Stimulated activated CD4-positive, alpha-beta T cell treated with anti-CD3 and anti-CD28 coated beads, Interleukin-12 subunit alpha, Interleukin-12 subunit beta, amount 100 ng/mL, for 4 hours (primary cell): ENCODE data around the gene PRR29.

Experiments used
- DNase-seq: peaks from one replicate; pipeline ENCODE4 v3.0.0-alpha.2; 2020

The PRR29 gene

DNA sequence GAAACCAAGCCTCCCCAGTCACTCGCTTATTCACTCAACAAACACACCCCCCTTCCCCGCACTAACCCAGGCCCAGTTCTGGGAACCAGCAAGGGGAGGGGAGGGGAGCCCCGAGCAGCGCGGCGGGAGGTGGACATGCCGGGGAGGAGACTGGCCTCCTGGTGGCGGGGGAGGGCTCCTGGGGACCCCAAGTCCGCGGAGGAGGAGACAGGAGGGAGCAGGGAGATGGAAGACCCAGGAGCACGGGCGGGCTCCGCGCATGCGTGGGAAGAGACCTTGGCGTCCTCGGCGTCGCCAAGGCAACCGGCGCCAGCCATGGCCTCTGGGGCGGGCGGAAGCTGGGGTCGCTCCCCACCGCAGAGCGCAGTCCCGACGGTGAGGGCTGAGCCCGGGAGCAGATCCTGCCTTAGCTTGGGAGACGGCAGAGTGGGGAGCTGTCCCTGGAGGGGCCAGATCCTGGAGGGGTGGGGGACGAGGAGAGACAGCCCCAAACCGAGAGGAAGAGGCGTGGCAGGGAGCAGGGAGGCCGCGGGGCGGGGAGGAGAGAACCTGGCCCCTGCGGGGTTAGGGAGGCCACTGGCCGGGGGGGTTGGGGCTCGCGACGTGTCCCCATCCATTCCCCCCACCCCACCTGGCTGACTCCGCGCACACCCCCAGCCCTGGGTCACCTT, at the start of gene PRR29:
PRR29 (plus strand) TSS at position 302 of the 671 bp plus-strand sequence; CDS start at position 316, 14 bp downstream.
- DNase-seq = peak; percentile 66

DNA sequence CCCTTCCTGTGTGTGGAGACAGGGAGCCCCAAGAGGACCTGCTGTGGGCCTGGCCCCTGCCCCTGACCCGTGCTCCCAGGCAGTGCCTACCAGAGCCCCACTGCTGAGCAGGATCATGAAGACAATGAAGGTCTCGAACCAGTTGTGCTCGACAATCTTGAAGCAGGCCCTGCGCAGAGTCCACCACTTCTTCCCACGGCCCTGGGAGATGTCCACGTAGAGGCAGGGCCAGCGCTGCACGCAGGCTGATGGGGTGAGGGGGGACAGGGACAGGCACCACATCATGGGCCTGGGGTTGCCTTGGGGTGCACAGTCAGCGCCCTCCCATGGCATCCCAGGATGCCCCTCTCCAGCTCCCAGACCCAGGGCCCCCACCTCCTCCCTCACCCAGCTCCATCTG, 49.6 kb upstream of the PRR29 start:
- DNase-seq = no peak

DNA sequence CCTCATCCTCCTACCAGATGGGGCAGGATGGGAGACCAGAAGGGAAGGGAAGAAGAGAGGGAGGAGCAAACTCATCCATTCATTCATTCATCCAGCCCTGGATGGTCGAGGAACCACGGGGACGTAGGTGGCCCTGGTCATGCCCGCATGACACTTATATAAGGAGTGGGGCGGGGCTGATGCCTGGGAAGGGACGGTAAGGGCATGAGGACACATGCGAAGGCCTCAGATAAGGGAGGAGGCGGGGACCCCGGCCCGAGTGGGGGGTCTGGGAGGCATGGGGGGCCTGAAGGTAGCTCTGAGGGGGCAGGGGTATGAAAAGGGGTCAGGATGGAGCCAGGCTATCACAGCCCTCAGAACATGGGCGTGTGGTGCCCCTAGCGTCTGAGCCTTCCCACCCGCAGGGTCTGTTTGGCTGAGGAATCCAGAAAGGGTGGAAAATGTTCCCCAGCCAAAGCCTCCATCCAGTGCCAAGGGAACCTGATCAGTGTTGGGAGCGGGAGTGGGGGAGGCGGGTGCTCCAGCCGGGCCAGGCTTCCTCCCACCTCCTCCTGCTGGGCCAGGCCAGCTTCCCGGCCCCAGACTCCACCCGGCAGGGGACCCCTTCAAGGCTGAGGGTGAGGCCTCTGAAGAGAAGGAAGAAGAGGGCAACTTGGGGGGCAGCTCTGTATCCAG, 48.4 kb upstream of the PRR29 start:
- DNase-seq = no peak

DNA sequence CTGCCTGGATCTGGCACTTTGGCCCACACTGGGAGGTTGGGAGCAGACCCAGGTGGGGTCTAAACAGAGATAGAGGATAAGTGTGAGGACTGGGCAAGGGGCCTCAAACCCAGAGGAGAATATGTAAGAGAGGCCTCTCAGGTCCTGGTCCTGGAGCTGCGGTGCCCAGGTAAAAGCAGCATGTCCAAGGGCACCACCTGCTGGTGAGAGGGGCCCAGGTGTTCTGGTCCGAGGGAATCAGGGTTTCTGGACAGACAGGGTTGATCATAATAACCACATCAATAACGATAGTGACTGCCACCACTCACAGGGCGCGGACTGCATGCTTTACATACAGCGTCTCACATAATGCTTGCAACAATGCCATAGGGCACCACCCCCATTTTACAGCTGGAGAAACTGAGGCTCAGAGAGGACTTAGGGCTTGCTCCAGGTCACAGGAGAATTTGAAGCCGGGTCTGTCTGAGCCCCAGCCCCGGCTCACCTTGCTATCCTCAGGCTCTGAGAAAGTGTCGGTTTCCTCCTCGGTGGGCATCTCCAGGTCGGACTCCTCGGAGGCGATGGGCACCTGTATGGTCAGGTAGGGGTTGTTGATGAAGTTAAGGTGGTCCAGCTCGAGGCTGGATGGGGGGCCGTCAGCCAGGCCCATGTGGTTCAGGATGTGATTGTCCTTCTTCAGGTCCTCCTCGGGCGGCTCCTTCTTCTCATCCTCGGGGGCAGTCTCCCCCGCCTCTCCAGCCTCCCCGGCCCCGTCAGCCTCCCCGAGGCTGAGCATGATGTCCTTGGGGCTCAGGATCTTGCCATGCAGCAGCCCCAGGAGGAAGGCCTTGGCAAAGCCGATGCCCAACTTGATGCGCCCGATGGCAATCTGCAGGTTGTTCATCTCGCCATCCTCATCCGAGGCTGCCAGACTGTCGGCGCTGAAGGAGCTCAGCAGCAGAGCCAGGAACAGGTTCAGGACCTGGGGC, 46.9 kb upstream of the PRR29 start:
- DNase-seq = no peak

DNA sequence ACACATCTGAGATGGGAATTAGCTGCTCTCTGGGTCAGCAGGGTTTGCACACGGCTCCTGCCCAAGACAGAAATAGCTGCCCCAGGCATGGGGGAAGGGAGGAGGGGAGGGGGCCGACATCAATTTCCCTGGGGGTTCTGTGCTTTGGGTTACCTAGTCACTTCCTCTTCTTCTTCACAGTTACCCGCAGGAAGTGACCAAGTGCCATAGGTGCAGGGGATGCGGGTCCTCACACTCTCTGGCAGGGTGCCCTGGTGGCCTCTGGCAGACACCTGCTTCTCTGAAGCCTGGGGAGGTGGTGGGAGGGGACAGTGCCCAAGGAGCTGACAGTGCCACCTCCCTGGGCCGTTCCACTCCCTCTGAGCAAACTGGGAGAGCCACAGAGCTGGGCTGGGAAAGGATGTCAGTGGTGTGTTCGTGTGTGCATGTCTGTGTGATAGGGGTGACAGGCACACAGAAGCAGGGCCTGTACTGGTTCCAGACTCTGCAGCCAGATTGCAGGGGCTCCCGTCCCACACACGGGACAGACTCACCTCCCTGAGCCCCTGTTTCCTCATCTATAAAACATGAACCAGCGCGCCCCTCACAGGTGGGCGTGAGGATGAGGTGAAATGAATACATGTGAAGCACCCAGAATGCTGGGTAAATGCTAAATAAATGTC, 43.6 kb upstream of the PRR29 start:
- DNase-seq = no peak

DNA sequence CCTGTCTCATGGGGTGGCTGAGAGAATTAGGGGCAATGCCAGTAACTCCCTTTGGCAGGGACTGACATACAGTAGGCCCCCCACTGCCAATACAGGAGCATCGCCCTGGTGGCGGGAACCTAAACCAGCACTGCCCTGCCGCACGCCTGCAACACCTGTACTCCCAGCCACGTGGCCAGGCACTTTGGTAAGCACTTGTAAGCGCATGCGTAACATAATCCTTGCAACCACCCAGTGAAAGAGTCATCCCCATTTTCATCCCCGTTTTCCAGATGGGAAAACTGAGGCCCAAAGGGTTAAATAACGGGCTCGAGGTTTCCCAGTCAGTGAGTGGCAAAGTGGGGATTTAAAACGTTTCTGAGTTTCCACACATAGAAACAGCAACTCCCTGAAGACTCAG, 42.9 kb upstream of the PRR29 start:
- DNase-seq = no peak

- no peak for DNase-seq
Observed at GRCh38 chr17:63955791-63956190, 42.4 kb upstream of the PRR29 start.

GRCh38 chr17:63956296-63956920, 41.7 kb upstream of the PRR29 start:
- DNase-seq = no peak

GRCh38 chr17:63960006-63960405, 38.1 kb upstream of the PRR29 start:
- no peak for DNase-seq

DNA sequence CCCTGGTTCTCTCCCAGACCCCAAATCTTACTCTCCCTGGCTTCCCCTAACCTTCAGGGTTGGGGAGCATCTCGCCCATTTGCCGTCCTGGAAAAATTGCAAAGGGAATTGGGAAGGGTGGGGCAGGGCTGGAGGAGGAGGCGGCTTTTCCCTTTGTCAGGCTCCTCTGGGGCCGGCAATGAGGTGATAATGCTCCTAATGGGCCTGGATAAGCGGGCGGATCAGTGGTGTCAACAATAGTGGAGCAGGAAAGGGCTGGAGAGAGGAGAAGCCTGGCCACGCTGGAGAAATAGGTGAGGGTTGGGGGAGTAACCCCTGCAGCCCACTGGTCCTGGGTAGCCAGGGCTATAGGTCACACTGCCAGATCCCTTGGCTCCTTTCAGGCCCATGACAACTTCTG, 37.7 kb upstream of the PRR29 start:
- DNase-seq = no peak

GRCh38 chr17:63961355-63962212, 36.6 kb upstream of the PRR29 start:
- DNase-seq = peak; percentile 34

DNA sequence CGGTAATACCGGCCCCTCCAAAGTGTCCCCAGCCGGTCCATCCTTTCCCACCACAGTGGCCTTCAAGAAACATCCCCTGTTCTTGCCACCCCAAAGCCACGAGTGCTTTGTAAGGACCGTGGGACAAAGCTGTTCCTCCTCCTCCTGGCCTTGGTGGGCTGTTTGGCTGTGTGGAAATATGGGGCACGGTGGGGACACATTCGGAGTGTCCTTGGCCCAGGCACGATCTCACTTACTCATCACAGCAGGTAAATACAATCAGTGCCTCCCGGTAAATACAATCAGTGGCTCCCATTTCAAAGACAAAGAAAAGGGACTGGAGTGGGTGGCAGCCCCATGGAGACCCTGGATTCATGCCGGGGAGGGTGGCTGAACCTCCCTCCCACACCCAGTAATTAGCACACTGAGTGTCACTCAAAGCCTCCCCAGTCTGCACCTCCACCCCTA, 35.8 kb upstream of the PRR29 start:
- DNase-seq = no peak

DNA sequence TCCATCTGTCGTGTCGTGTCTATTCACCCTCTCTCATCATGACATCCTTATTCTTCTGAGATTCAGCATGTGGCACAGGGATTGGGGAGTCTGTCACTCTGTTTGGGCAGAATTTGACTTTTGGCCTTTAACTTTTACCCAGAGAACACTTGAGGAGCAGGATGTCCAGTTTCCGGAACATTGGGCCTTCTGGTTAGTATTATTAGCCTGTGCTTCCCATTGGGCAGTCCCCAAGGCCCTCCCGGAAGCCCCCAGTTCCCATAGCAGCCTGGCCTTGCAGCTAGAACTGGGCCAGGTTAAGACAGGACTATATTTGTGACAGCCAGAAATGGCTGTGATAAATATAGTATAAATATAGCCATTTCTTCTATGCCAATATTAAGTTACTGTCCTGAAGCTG, 35.0 kb upstream of the PRR29 start:
- DNase-seq = no peak

DNA sequence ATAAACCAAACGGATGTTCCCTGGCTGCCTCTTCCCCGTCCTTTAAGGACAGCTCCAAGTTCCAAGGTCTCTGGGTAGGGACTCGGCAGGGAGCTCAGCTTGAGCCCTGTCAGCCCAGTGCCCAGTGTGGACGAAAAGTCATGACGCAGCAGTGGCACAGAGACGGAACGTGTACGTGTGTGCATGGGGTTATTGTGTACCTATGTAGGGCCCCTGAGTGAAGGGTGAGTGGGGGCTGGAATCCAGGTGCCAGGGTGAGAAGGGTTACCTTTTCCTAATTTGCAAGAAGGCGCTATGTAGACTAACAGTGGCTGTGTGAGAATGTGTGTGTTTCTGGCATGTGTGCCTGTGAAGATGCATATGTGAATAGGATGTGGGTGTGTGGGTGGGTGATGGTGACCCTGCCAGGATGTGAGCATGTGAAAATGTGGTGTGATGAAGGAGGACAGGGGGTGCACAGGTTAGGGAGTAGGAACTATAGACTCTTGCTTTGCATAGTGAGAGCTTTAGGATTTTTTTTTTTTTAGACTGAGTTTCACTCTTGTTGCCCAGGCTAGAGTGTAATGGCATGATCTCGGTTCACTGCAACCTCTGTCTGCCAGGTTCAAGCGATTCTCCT, 31.4 kb upstream of the PRR29 start:
- DNase-seq = no peak

DNA sequence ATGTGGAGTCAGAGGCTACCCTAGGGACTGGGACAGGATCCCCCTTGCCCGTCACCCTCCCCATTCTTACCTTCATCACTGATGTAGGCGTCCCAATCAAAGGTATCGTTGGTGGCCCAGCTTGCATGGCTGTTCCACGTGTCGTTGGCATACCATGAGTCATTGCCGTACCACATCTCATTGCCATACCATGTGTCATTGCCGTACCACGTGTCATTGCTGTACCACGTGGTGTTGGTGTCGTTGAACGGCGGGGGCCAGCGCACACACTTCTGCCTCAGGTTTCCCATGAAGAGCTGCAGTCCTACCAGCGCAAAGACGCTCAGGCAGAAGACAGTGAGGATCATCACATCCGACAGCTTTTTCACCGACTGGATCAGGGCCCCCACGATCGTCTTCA, 30.2 kb upstream of the PRR29 start:
- DNase-seq = no peak

DNA sequence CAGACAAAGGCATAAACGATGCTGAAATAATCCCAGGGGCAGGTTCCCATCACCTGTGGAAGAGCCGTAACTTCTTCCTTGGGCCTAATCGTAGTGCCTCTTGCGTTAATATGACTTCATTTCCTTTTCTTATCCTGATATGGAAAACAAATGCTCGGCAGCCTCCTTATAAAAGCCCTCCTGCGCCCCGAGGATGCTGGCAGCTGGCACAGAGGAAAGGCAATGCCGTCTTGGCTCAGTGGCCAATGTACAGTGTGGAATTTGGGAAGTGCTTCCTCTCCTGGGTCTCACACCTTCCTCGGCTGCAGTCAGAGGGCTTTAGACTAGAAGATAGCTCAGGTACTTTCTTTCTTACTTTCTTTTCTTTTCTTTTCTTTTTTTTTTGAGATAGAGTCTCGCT, 28.9 kb upstream of the PRR29 start:
- DNase-seq = no peak

DNA sequence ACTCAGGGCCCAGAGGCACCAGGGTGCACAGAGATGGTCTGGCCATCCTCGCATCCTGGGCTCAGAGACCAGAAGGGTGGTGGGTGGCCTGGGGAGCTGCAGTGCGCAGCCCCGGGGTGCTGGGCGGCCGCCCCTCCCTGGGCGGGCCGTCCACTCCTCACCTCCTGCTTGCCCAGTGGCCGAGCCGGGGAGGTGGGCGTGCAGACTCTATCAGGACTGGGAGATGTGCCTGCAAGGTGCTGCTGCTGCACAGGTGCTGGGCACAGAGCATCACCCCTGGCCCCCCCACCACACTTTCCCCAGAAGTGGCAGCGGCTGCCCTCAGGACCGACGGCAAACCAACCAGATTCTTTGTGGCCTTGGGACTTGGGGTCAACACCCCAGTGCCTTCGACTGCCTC, 25.4 kb upstream of the PRR29 start, which contains the start of gene SCN4A:
SCN4A (minus strand) TSS at position 123 of the 400 bp plus-strand sequence; CDS start at position 46, 77 bp downstream.
- DNase-seq = no peak

DNA sequence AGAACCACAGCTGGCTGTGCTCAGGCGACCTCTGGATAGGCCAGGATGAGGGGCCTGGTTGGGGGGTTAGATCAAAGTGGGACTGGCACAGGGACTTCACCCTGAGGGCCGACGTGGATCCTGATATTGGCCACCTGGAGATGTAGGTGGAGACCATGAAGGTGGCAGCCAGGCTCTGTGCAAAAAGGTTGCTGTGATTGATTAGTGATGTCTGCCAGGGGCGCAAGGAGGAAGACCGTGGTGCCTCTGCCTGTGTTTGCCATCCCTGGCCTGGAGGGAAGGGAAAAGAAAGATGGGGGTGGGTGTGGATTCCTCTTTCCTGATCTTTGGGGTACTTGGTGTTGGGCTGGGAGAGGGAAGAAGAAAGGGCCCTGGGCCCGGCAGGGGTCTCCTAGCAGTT, 24.9 kb upstream of the PRR29 start:
- DNase-seq = no peak

DNA sequence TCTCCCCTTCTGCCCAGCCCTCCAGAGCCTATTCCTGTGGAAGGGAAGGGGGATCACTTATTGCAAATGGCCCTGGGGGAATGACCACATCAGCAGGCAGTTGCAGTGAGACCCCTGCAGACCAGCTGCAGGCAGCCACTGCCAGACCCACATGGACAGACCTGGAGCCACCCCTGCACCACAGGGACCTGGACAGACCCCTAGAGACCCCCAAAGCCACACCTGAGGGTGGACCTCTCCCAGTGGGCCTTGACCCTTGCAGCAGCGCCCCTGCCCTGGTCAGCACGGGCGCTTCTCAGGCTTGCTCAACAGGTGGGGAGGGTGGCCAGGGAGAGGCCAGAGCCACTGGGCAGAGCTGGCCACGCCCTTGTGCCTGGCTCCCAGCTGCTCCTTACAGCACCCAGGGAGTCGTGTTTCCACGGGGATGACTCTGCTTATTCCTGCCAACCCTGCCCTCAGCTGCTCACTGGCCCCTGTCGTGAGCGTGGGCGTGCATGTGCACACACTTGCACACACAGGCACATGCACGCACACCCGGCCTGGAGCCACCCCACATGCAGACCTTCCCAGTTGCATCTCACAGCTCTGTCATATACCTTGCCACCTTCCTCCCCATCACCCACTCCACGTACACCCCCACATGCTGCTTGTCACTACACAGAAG, 24.1 kb upstream of the PRR29 start:
- DNase-seq = no peak

- DNase-seq = no peak
Observed at GRCh38 chr17:63974594-63975192, 23.5 kb upstream of the PRR29 start.
